Esophagus squamous epithelium (tissue), 4 donors: ENCODE results near the gene TMEM145.

Experiments used
- CTCF ChIP-seq, 6 experiments: fragments of 450-650 bp in 4 of 6; fragments of 200-600 bp in 2 of 6; sonication (generic) in 2 of 6; IDR thresholded peaks; one replicate each; pipeline ENCODE4 v1.5.1; 2016 to 2019; ENCODE audit warnings: antibody characterized with exemption in 6 of 6, mild to moderate bottlenecking in 4 of 6, moderate library complexity in 4 of 6
- POLR2A ChIP-seq, 4 donors: fragments of 450-650 bp; IDR thresholded peaks; one replicate each; pipeline ENCODE4 v1.6.1; 2017; ENCODE audit warnings: antibody characterized with exemption in 4 of 4, mild to moderate bottlenecking in 4 of 4, moderate library complexity in 3 of 4

- TF ChIP-seq POLR2A (IDR thresholded peaks at IDR 0.05) (no peak), CTCF (IDR thresholded peaks at IDR 0.05) (no peak)
These were observed 21.0 kb downstream of the TMEM145 start for GRCh38 chr19:42333975-42334696.
